ENCODE data around the gene TNNI2.

Gene TNNI2

DNA sequence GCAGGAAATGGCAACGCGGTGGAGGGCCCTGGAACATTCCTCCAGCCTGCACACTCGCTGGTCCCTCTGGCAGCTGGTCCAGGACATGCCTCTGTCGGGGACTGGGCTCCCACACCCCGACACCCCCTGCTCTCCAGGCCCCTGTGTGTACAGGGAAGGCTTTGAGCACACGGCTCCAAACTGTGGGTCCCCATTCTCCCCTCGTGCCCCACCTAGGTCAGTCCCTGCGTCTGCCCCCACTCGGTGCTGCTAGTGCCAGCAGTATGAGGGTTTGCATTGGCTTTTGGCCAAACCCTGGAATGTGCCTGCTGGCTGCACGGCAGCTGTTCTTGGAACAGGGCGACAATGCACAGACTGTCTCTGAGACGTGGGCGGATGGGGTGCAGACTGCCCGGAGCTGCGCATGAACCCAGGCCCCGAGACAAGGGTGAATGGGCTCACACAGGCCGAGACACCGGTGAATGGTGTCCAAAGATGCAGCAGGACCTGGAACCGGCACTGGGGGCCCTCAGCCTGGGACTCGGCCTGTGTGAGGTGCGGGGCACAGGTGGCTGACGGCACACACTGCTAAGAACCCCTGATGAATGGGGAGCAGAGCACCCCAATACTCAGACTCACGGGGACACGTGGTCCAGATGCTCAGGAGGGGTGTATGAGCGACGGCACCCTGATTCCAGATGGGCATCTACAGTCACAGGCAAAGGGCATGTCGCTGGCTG lies 11.5 kb upstream of the TNNI2 start:
- Mint-ChIP-seq H3K36me3 (no peaks in the 10 kb centered on the region), H3K27me3 (peaks cover 77% of the 10 kb centered on the region), H3K4me1 (peaks cover 10% of the 10 kb centered on the region), H3K4me3 (no peak overlapping the region), H3K9me3 (no peaks in the 10 kb centered on the region), H3K27ac (no peak overlapping the region)
- no peak for ATAC-seq

DNA sequence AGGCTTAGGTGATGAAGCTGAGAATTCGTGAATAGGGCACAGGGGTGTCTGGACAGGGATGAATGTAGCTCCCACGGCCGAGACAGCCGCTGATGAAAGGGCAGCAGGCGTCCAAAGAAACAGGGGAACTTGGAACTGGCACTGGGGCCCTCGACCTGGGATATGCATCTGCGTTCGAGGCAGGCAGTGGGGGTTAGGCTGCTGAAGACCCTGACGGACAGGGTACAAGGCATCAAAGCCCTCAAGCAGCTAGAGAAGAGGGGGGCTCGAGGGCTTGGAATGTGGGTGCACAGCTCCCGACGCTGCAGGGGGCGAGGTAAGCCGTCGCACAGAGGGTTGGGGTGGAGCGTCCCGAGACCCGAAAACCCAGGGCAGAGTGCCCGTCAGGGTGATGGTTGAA lies 10.8 kb upstream of the TNNI2 start:
- Mint-ChIP-seq H3K9me3 (no peaks in the 10 kb centered on the region), H3K36me3 (no peaks in the 10 kb centered on the region), H3K4me1 (peaks cover 11% of the 10 kb centered on the region), H3K27ac (no peak overlapping the region), H3K27me3 (peaks cover 77% of the 10 kb centered on the region), H3K4me3 (no peak overlapping the region)
- ATAC-seq = no peak

DNA sequence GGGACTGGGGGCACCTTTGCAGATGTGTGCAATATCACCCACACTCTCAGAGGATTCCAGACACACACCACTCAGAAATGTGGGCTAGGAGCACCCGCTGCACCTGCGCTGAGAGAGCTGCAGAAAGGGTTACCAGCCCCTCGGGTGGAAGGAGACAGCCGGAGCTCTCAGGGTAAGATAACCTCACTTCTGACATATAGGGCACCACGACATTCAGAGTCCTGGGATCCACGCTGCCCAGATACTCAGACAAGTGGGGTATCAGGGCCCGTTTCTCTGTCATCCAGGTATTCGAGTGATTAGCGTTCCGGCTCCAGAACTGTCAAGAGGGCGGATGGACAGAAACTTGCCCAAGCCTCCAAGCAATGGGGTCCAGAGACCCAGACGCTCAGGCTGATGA lies 10.2 kb upstream of the TNNI2 start:
- no peak for ATAC-seq
- H3K36me3 Mint-ChIP-seq = no peaks in the 10 kb centered on the region
- H3K4me1 Mint-ChIP-seq = peaks cover 11% of the 10 kb centered on the region
- H3K27ac Mint-ChIP-seq = no peak overlapping the region
- peaks cover 77% of the 10 kb centered on the region for H3K27me3 Mint-ChIP-seq
- H3K4me3 Mint-ChIP-seq = no peak overlapping the region
- H3K9me3 Mint-ChIP-seq = no peaks in the 10 kb centered on the region

DNA sequence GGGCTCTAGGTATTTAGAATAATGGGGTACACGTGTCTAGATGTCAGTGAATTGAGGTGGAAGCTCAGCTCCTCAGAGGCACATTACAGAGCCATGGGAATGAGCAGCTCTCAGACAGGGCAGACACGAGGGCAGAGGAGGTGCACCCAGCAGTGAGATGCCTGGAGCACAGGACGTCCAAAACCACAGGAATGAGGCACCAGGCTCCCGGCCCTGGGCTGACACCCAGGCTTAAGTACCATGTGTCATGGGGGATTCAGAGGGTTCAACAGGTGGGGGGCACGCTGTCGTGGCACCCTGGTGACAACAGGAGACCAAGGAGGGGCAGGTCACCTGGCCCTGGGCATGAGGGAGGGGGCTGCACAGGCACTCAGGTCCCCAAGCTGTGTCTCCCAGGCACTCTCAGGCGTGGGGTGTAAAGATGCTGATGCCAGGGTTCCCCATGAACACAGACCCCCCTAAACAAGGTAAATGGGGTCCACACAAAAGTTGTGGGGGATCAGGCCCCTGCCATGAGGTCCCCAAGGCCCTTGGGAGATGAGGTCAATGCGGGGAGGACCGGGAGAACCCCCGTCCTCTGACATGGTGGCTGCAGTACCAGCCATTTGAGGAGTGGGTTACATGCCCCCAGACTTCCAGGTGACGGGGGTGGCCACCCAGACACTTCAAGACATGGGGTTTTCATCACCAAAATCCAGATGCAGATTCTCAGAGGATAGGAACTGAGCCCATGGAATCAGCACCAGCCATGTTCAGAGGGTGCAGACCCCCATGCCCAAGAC lies 9.6 kb upstream of the TNNI2 start:
- peaks cover 8% of the 10 kb centered on the region for H3K4me1 Mint-ChIP-seq
- peaks cover 77% of the 10 kb centered on the region for H3K27me3 Mint-ChIP-seq
- no peaks in the 10 kb centered on the region for H3K36me3 Mint-ChIP-seq
- H3K4me3 Mint-ChIP-seq = no peak overlapping the region
- no peak overlapping the region for H3K27ac Mint-ChIP-seq
- ATAC-seq = no peak
- no peaks in the 10 kb centered on the region for H3K9me3 Mint-ChIP-seq

DNA sequence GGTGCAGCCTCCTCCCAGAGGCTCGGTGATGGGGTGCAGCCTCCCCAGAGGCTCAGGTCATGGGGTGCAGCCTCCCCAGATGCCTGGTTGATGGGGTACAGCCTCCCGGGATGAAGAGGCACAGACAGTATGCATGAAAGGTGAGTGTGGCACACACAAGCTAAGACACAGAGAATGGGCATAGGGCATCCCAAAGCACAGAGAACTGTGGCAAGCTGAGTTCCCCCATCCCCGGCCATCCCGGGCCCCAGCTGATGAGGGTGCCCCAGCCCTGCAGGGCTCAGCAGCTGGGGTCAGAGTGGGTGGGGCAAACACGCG lies 8.8 kb upstream of the TNNI2 start:
- H3K9me3 Mint-ChIP-seq = no peaks in the 10 kb centered on the region
- no peaks in the 10 kb centered on the region for H3K36me3 Mint-ChIP-seq
- H3K27ac Mint-ChIP-seq = no peak overlapping the region
- H3K27me3 Mint-ChIP-seq = peaks cover 77% of the 10 kb centered on the region
- peaks cover 8% of the 10 kb centered on the region for H3K4me1 Mint-ChIP-seq
- H3K4me3 Mint-ChIP-seq = no peak overlapping the region
- ATAC-seq = no peak

DNA sequence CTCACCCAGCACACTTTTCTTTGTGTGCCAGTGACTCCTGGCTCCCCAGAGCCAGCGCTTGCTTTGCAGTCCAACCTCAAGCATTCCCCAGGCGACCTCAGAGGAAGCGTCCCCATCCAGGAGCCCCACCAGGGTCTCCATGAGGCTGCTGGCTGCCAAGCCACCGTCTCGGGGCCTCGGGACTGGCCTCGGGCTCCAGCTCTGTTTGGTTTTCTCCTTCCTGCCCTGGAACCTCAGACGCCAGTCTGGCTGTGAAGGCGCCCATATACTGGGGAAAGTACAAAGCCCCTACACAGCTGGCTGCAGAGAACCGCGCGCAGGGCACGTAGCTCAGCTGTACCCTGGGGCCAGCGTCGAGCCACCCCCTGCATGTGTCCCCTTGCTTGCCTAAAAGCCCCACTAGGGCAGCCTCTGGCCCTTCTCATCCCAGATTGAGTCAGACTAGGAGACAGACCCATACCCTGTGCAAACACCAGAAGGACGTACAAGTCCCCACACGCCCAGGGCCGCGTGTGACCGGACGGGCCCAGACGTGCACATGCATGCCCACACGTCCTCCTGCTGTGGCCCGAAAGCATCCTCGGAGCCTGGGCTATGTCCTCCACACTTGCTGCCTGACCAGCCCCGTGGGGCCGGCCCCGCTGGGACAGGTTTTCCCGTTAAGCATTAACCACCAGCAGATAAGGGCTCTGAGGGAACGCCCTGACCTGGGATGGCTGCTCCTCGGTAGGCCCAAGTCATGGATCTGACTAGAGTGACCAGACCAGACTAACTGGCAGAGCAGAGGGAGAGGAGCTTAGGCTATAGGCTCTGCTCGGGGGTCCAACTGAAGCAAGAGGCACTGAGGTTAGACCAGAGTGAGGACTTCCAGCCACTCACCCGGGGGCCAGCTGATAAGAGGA lies 8.2 kb upstream of the TNNI2 start:
- Mint-ChIP-seq H3K4me1 (peaks cover 8% of the 10 kb centered on the region), H3K27ac (no peak overlapping the region), H3K36me3 (no peaks in the 10 kb centered on the region), H3K9me3 (no peaks in the 10 kb centered on the region), H3K27me3 (peaks cover 77% of the 10 kb centered on the region), H3K4me3 (no peak overlapping the region)
- ATAC-seq = no peak

DNA sequence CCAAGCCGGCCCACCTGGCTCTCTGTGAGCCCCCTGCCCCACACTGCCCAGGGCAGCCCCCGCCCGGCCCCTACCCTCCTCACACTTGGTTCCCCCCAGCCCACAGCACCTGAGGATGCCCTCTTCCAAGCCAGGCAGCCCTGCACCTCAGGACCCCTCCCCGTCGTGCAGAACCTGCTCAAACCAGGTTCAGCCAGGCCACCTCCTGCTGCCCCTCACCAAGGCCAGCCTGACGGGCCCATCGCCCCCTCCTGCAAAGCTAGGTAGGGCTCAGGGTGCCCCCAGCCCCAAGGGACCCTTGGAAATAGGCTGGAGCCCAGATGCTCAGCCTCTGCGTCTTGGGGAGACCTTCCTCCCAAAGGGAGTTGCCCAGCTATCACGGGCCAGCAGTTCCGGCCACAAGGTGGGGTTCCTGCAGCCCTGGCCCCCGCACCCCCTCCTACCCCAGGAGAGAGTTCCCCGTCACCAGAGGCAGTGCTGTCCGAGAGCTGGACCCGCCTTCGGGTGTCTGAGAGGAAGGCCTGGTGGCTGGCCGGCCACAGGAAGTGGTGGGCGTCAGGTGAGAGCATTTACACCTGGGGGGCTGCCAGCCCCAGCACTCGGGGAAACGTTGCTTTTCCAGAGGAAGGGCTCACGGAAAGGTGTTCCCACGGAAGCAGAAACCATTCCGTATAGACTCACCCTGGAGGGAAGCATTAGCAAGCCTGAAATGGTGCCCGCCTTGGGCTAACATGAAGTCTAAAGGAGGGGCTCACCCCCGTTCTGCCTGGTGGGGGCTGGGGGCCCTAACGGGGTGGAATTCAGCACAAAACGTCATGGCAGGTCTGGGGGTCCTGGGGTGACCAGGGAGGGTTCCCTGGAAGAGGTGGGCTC lies 7.2 kb upstream of the TNNI2 start:
- H3K36me3 Mint-ChIP-seq = no peaks in the 10 kb centered on the region
- H3K4me3 Mint-ChIP-seq = no peak overlapping the region
- H3K9me3 Mint-ChIP-seq = no peaks in the 10 kb centered on the region
- peaks cover 8% of the 10 kb centered on the region for H3K4me1 Mint-ChIP-seq
- peaks cover 72% of the 10 kb centered on the region for H3K27me3 Mint-ChIP-seq
- ATAC-seq = no peak
- no peak overlapping the region for H3K27ac Mint-ChIP-seq

DNA sequence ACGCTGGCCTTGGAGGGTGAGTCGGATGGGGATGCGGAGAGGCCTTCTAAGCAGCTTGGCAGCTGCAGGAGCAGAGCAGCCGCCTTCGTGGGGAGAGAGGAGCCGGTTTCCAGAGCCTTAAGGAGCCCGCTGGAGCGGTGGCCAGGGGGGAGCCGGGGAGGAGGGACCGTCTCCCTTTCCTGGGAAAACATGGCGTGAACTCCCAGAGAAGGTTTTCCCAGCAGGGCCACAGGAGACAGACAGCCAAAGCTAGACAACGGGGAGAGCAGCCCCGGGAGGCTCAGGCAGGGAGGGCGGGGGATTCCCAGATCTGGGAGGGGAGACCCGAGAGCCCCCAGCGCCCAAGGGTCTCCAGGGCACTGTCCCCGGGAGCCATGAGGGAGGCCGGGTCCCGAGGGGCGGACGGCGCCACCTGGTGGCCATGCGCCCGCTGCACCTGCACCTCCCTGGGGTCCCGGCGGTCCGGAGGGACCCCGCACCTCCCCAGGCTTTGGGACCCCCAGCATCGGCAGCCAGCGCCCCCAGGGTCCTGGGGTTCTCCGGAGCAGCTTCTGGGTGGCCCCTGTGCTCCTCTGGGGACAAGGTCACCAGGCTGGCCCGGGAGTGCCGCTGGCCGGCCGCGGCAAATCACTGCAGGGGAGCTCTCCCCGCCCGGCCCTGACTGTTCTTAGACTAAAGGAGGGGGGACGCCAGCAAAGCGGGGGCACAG lies 6.4 kb upstream of the TNNI2 start:
- H3K9me3 Mint-ChIP-seq = no peaks in the 10 kb centered on the region
- H3K27me3 Mint-ChIP-seq = peaks cover 64% of the 10 kb centered on the region
- H3K4me1 Mint-ChIP-seq = peaks cover 9% of the 10 kb centered on the region
- no peaks in the 10 kb centered on the region for H3K36me3 Mint-ChIP-seq
- no peak overlapping the region for H3K27ac Mint-ChIP-seq
- peak; percentile 74 for ATAC-seq
- H3K4me3 Mint-ChIP-seq = no peak overlapping the region

DNA sequence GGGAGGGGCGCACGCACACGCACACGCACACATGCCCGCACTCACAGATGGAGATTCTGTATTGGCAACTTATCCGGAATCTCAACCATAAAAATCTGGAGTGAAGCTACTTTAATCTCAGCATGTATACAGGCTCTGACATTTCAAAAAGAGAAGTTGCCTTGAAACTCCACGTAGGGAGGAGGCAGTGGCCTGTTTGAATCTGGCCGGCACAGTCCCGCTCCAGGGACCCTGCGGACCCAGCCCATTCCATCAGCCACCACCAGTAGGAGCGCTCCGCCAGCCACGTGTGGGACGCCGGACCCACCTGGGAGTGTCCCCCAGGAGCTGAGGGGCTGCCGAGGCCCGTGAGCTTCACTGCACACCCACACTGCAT lies 5.9 kb upstream of the TNNI2 start:
- ATAC-seq = no peak
- no peak overlapping the region for H3K27ac Mint-ChIP-seq

DNA sequence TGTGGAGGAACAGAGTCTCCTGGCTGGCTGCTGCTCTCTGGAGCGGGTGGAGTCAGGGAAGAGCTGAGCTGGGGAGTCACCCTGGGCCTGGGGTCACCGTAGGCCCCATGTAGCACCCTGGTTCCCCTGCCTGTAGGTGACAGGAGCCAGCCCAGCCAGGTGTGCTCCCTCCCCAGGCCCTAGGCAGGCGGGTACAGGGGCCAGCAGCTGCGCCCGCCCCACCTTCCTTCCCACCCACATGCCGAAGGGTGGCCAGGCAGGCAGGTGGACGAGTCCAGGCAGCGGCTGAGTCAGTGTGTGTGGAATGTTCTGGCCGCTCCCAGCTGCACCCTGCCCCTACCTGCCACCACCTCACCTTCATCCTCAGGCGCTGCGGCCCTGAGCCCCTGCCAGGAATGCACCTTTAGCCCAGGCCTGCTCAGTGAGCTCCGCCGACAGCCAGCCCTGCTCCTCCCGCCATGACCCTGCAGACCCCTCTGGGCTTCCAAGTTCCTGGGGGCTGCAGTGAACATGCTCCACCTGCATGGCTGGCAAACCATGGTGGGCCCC lies 4.6 kb upstream of the TNNI2 start:
- ATAC-seq = no peak
- Mint-ChIP-seq H3K27me3 (peaks cover 47% of the 10 kb centered on the region), H3K4me3 (no peak overlapping the region), H3K9me3 (no peaks in the 10 kb centered on the region), H3K4me1 (peaks cover 14% of the 10 kb centered on the region), H3K27ac (no peak overlapping the region), H3K36me3 (no peaks in the 10 kb centered on the region)

More for the DNA sequence above, 5.9 kb upstream of the TNNI2 start:
- Mint-ChIP-seq H3K9me3 (no peaks in the 10 kb centered on the region), H3K36me3 (no peaks in the 10 kb centered on the region), H3K4me3 (no peak overlapping the region), H3K4me1 (peaks cover 14% of the 10 kb centered on the region), H3K27me3 (peaks cover 59% of the 10 kb centered on the region)

DNA sequence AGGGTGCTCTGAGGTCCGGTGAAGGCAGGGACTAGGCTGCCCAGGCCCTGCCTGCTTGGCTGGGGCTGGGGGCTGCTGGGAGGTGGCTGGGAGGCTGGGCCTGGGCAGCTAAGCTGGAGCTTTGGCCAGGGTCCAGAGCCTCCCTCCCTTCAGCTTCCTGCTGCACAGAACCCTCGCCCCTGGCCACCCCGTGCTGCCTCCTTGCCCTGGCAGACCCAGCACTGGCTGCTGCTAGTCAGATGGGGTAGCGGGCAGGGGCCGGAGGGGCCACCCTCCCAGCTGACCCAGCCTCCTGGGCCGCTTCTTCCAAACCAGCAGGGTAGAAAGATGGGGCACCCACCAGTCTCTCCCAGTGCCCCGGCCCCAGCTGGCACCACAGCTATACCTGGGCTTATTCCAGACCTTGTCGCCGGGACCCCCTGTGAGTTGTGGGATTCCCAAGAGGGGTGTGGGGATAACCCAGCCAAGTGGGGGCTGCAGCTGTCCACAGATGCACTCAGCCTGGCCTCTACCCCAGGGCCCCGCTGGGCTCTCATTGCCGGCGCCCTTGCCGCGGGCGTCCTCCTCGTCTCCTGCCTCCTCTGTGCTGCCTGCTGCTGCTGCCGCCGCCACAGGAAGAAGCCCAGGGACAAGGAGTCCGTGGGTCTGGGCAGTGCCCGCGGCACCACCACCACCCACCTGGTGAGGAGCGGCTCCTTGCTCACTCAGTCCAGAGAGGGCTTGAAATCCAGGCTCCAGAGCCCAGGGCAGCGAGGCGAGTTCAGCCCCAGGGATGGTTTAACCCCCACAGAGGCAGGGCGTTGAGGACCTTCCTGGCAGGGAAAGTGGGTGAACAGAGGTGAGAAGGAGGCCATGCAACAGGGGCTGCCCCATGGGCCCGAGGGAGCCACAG lies 3.8 kb upstream of the TNNI2 start, which contains the start of gene SYT8:
SYT8 (plus strand) TSS at position 212 of the 892 bp plus-strand sequence; CDS start at position 328, 116 bp downstream.
- no peak for ATAC-seq
- Mint-ChIP-seq H3K27ac (no peak within 1 kb of the TSS), H3K4me1 (peaks cover 21% of the 10 kb centered on the region)

DNA sequence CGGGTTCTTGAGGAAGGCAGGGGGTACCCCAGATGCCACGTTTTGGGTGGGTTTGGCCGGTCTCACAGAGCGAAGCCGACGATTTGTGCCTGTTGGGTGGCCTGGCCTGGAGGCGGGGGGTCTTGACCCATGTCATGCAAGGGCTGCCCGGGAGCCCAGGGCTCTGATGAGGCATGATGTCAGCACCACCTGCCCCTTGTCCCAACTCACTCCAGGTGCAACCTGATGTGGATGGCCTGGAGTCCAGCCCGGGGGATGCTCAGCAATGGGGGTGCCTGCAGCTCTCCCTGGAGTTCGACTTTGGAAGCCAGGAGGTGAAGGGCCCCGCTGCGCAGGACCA lies 3.1 kb upstream of the TNNI2 start:
- H3K9me3 Mint-ChIP-seq = no peaks in the 10 kb centered on the region
- no peak for ATAC-seq
- H3K4me3 Mint-ChIP-seq = no peak overlapping the region
- peaks cover 27% of the 10 kb centered on the region for H3K4me1 Mint-ChIP-seq
- peaks cover 37% of the 10 kb centered on the region for H3K27me3 Mint-ChIP-seq
- H3K36me3 Mint-ChIP-seq = no peaks in the 10 kb centered on the region
- H3K27ac Mint-ChIP-seq = no peak overlapping the region

More for the DNA sequence above, 3.8 kb upstream of the TNNI2 start, which contains the start of gene SYT8:
- H3K9me3 Mint-ChIP-seq = no peaks in the 10 kb centered on the region
- H3K4me3 Mint-ChIP-seq = no peak within 1 kb of the TSS
- H3K36me3 Mint-ChIP-seq = no peaks in the 10 kb centered on the region
- peaks cover 42% of the 10 kb centered on the region for H3K27me3 Mint-ChIP-seq
